Fibroblast of skin of right biceps (primary cell): ENCODE results near the gene CLCN6.

Source experiments
- DNase-seq: peaks from one replicate; pipeline ENCODE4 v3.0.0-alpha.2; 2013

The CLCN6 gene

GRCh38 chr1:11880911-11881748, 75.1 kb downstream of the CLCN6 start:
- no peak for DNase-seq

- DNase-seq, result no peak
Observed at GRCh38 chr1:11881749-11882441, 75.9 kb downstream of the CLCN6 start.

- no peak for DNase-seq
Observed at GRCh38 chr1:11882814-11883538, 77.0 kb downstream of the CLCN6 start.

GRCh38 chr1:11885916-11886315, 79.9 kb downstream of the CLCN6 start:
- no peak for DNase-seq

- DNase-seq, result no peak
Observed at GRCh38 chr1:11886986-11887665, 81.1 kb downstream of the CLCN6 start.

- DNase-seq, result no peak
Observed at GRCh38 chr1:11887666-11888007, 81.6 kb downstream of the CLCN6 start.

GRCh38 chr1:11888206-11888876, 82.3 kb downstream of the CLCN6 start:
- no peak for DNase-seq

GRCh38 chr1:11888877-11889208, 82.9 kb downstream of the CLCN6 start:
- DNase-seq, result no peak

GRCh38 chr1:11891433-11892186, 85.6 kb downstream of the CLCN6 start:
- no peak for DNase-seq
